ENCODE results near the gene EMC9.

DNA sequence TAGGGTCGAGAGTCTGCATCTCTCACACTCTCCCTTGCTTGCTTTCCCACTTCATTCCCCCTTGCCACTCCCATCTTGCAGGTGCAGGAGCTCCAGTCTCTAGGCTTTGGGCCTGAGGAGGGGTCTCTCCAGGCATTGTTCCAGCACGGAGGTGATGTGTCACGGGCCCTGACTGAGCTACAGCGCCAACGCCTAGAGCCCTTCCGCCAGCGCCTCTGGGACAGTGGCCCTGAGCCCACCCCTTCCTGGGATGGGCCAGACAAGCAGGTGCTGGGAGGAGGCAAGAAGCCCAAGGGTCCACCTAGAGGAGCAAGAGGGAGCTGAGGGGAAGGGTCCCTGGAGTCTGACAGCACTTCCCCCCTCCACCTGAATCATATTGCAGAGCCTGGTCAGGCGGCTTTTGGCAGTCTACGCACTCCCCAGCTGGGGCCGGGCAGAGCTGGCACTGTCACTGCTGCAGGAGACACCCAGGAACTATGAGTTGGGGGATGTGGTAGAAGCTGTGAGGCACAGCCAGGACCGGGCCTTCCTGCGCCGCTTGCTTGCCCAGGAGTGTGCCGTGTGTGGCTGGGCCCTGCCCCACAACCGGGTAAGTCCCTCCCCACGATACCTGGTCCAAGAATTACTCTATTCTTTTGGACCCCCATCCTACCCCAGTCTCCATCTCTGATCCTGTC is 10.2 kb upstream of the EMC9 start:
- TF ChIP-seq, protein P1, sequence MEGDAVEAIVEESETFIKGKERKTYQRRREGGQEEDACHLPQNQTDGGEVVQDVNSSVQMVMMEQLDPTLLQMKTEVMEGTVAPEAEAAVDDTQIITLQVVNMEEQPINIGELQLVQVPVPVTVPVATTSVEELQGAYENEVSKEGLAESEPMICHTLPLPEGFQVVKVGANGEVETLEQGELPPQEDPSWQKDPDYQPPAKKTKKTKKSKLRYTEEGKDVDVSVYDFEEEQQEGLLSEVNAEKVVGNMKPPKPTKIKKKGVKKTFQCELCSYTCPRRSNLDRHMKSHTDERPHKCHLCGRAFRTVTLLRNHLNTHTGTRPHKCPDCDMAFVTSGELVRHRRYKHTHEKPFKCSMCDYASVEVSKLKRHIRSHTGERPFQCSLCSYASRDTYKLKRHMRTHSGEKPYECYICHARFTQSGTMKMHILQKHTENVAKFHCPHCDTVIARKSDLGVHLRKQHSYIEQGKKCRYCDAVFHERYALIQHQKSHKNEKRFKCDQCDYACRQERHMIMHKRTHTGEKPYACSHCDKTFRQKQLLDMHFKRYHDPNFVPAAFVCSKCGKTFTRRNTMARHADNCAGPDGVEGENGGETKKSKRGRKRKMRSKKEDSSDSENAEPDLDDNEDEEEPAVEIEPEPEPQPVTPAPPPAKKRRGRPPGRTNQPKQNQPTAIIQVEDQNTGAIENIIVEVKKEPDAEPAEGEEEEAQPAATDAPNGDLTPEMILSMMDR (IDR thresholded peaks at IDR 0.05), result no peak
- TF ChIP-seq POLR2A (IDR thresholded peaks at IDR 0.05), result no peak
